ENCODE measurements around the gene ZFHX3.

The ZFHX3 gene

GRCh38 chr16:72847187-72848027, 200.5 kb downstream of the ZFHX3 start:
- H3K4me3 ChIP-seq (ENCODE audit: low read length) = no peak overlapping the region
- peak; percentile 72 for TF ChIP-seq CTCF (conservative IDR thresholded peaks at IDR 0.05; ENCODE audit: low read depth, low read length)
- DNase-seq (ENCODE audit: low read depth) = no peak

GRCh38 chr16:72846594-72846993, 201.3 kb downstream of the ZFHX3 start:
- no peak for TF ChIP-seq CTCF (conservative IDR thresholded peaks at IDR 0.05; ENCODE audit: low read depth, low read length)
- DNase-seq (ENCODE audit: low read depth) = no peak

GRCh38 chr16:72845322-72846020, 202.5 kb downstream of the ZFHX3 start:
- no peak for TF ChIP-seq CTCF (conservative IDR thresholded peaks at IDR 0.05; ENCODE audit: low read depth, low read length)
- DNase-seq (ENCODE audit: low read depth) = no peak
- H3K4me3 ChIP-seq (ENCODE audit: low read length) = no peak overlapping the region

More at GRCh38 chr16:72846594-72846993, 201.3 kb downstream of the ZFHX3 start:
- H3K4me3 ChIP-seq (ENCODE audit: low read length) = no peak overlapping the region

- no peak for DNase-seq (ENCODE audit: low read depth)
- H3K4me3 ChIP-seq (ENCODE audit: low read length) = no peak overlapping the region
- TF ChIP-seq CTCF (conservative IDR thresholded peaks at IDR 0.05; ENCODE audit: low read depth, low read length) = no peak
These were observed 203.6 kb downstream of the ZFHX3 start for GRCh38 chr16:72844225-72844920.

GRCh38 chr16:72841506-72841905, 206.4 kb downstream of the ZFHX3 start:
- H3K4me3 ChIP-seq (ENCODE audit: low read length) = no peak overlapping the region
- no peak for TF ChIP-seq CTCF (conservative IDR thresholded peaks at IDR 0.05; ENCODE audit: low read depth, low read length)
- DNase-seq (ENCODE audit: low read depth) = no peak

GRCh38 chr16:72840631-72841381, 207.1 kb downstream of the ZFHX3 start:
- DNase-seq (ENCODE audit: low read depth) = no peak
- no peak for TF ChIP-seq CTCF (conservative IDR thresholded peaks at IDR 0.05; ENCODE audit: low read depth, low read length)
- H3K4me3 ChIP-seq (ENCODE audit: low read length) = no peak overlapping the region
